Measurements from ENCODE around the gene FAM168B. TPM values are rescaled to one million over a fixed set of nuclear protein-coding genes. Genes with fewer than 3 reads are reported as not detected.

The FAM168B gene
- total RNA-seq, 1 experiment from 2014 or later = 79.6 TPM

DNA sequence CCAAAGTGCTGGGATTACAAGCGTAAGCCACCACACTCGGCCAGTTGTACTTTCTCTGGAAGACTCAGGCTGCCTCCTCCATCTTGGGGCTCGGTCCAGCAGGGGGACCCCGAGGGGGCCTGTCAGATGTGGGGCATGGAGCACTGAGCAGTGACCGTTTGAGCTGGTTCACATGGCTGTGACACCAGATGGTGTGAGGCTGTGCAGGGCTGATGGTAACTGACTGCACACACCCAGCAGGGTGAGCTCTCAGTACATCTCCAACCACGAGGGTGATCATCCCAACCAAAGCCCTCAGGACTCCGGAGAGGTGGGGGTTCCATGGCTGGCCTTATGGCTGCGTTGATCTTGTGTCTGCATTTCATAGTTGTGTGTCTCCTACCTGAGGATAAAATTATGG is 63.4 kb downstream of the FAM168B start:
- no peaks in the 10 kb centered on the region for H3K36me3 ChIP-seq (ENCODE audit: low read depth)
- intact Hi-C loops (cut with micrococcal nuclease; ENCODE audit: unreplicated experiment) = no loop called here
- no peak overlapping the region for H3K4me2 ChIP-seq
- ChIA-PET POLR2A (ENCODE audit: unreplicated experiment) (no interaction called here), CTCF (no interaction called here)
- H3K9me3 ChIP-seq (ENCODE audit: insufficient read depth, low read depth) = no peaks in the 10 kb centered on the region
- no TSS peak for BruUV-seq (replicated peaks)
- H4K20me1 ChIP-seq (ENCODE audit: insufficient read depth) = no peaks in the 10 kb centered on the region
- TF ChIP-seq EZH2 (IDR thresholded peaks at IDR 0.05; ENCODE audit: low read depth) = no peak
- no peak for TF ChIP-seq CTCF (conservative IDR thresholded peaks at IDR 0.05)
- H3K79me2 ChIP-seq (ENCODE audit: low read depth) = no peaks in the 10 kb centered on the region
- no peak for DNase-seq
- H3F3A ChIP-seq (ENCODE audit: insufficient read depth, low read depth) = no peaks in the 10 kb centered on the region
- no peaks in the 10 kb centered on the region for H3K9me2 ChIP-seq (ENCODE audit: insufficient read depth)
- H2AFZ ChIP-seq = no peak overlapping the region
- H3K27ac ChIP-seq = no peak overlapping the region
- no peaks in the 10 kb centered on the region for H3K4me1 ChIP-seq (replicated peaks; ENCODE audit: insufficient read depth)
- no peak overlapping the region for H3K4me3 ChIP-seq
- no peaks in the 10 kb centered on the region for H3K27me3 ChIP-seq (ENCODE audit: insufficient read depth, low read depth)

DNA sequence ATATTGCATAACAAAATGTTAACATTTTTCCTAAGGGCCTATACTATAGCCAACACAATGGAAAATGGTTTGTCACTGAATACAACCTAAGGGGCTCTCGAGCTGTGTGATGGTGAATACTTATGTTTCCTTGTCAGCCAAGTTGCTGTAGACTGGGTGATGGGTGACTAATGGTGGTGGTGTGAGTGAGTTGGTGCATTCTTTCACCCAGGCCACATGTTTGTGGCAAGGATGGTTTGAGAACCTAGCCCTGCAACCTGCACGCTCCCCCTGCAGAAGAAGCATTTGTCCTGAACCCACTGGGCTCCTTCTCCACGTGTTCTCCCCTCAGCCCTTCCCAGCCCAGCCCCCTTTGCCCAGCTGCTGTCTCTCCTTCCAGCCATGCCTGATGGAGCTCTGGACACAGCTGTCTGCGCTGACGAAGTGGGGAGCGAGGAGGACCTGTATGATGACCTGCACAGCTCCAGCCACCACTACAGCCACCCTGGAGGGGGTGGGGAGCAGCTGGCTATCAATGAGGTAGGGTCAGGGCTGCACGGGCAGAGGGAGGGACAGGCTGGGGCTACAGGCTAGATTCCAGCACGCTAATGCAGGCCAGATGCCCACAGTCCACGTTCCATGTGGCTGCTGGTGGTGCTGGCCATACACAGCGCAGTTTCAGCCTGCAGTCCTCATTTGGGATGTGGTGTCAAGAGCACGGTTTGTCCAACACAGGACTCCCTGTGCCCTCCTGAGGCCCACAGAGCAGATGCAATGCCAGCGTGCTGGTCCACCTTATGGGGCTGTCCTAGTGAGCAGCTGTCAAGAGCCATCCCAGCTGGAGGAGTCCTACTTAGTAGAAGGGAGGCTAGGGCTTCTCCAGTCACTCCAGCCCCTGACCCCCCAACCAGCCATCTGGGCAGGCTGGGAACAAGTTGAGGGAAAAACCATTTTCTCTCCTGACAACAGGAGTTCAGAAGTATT is 65.4 kb downstream of the FAM168B start:
- H3K4me3 ChIP-seq = no peak overlapping the region
- DNase-seq = no peak
- CTCF ChIA-PET = no interaction called here
- no peaks in the 10 kb centered on the region for H3K36me3 ChIP-seq (ENCODE audit: low read depth)
- intact Hi-C loops (cut with micrococcal nuclease; ENCODE audit: unreplicated experiment) = no loop called here
- no peaks in the 10 kb centered on the region for H3K9me2 ChIP-seq (ENCODE audit: insufficient read depth)
- no peaks in the 10 kb centered on the region for H3F3A ChIP-seq (ENCODE audit: insufficient read depth, low read depth)
- no TSS peak for BruUV-seq (replicated peaks)
- H3K4me1 ChIP-seq (replicated peaks; ENCODE audit: insufficient read depth) = no peaks in the 10 kb centered on the region
- H3K79me2 ChIP-seq (ENCODE audit: low read depth) = no peaks in the 10 kb centered on the region
- H3K27me3 ChIP-seq (ENCODE audit: insufficient read depth, low read depth) = no peaks in the 10 kb centered on the region
- TF ChIP-seq CTCF (conservative IDR thresholded peaks at IDR 0.05) (no peak), EZH2 (IDR thresholded peaks at IDR 0.05; ENCODE audit: low read depth) (no peak)
- H2AFZ ChIP-seq = no peak overlapping the region
- H3K4me2 ChIP-seq = no peak overlapping the region
- no peaks in the 10 kb centered on the region for H4K20me1 ChIP-seq (ENCODE audit: insufficient read depth)
- POLR2A ChIA-PET (ENCODE audit: unreplicated experiment) = no interaction called here
- no peaks in the 10 kb centered on the region for H3K9me3 ChIP-seq (ENCODE audit: insufficient read depth, low read depth)
- H3K27ac ChIP-seq = no peak overlapping the region

DNA sequence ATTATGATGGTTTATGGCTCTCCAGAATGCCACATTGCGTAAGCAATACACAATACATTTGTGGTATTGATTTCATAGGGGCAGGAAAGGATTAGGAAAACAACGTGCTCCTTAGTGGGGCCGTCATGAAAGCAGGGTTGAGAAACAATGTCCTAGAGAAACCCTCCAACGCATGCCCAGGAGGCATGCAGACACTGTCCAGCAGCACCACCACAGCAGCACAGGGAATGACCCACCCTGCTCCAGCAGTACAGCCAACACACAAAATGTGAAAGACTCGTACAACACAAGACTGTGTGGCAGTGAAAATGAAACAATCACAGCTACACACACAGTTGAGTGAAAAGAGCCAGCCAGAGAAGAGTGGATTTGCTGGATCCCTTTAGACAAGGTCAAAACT is 66.3 kb downstream of the FAM168B start:
- Histone ChIP-seq H3K79me2 (ENCODE audit: low read depth) (no peaks in the 10 kb centered on the region), H3F3A (ENCODE audit: insufficient read depth, low read depth) (no peaks in the 10 kb centered on the region), H3K4me2 (no peak overlapping the region), H2AFZ (no peak overlapping the region), H3K4me1 (replicated peaks; ENCODE audit: insufficient read depth) (no peaks in the 10 kb centered on the region), H3K9me3 (ENCODE audit: insufficient read depth, low read depth) (no peaks in the 10 kb centered on the region), H3K27me3 (ENCODE audit: insufficient read depth, low read depth) (no peaks in the 10 kb centered on the region), H4K20me1 (ENCODE audit: insufficient read depth) (no peaks in the 10 kb centered on the region), H3K27ac (no peak overlapping the region), H3K36me3 (ENCODE audit: low read depth) (no peaks in the 10 kb centered on the region), H3K4me3 (no peak overlapping the region), H3K9me2 (ENCODE audit: insufficient read depth) (no peaks in the 10 kb centered on the region)
- ChIA-PET CTCF (no interaction called here), POLR2A (ENCODE audit: unreplicated experiment) (no interaction called here)
- intact Hi-C loops (cut with micrococcal nuclease; ENCODE audit: unreplicated experiment) = no loop called here
- no peak for TF ChIP-seq EZH2 (IDR thresholded peaks at IDR 0.05; ENCODE audit: low read depth)
- no peak for TF ChIP-seq CTCF (conservative IDR thresholded peaks at IDR 0.05)
- no TSS peak for BruUV-seq (replicated peaks)
- DNase-seq = no peak
